ENCODE measurements around the gene PPM1H.

PPM1H gene

DNA sequence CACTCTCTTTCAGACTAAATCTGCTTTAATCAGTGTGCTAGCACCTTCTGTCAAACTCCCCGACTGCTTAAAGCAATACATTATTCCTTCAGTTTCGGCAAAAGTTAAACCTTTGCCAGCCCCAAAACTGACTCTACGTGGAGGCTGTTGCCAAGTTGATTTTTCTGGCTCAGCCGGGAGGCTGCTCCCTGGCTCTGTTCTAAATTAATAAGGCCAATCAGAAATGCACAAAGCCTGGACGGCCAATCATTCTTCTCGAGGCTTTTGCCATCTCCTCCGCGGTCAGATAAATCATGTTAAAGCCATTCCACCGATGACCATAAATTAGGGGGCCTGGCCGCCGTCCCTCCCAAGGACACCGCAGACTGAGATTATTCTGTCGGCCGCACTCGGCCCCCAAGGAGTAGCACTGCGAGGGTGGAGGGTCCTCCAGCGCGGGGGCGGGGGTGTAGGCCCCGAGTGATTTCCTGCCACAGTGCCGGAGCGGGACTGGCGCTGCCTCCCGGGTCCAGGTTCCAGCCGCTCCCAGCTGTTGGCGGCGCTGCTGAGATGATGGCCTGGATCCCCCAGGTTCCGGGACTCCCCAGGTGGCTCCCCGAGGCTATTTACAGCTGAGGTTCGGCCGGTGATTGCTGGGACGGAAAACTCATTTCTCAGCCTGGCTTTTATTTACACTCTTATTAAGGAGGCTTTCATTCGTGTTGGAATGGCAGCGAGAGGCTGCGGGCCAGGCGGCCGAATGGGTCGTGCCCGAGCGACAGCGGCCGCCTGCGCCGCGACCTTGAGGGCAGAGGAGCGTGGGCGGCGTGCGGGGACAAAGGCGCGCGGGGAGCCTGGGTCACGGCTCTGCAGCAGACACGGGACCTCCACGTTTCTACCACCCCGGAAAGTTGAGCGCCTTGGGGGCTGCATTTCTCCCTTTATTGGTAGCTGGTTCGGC lies 303.2 kb downstream of the PPM1H start:
- DNase-seq = peak; percentile 26

DNA sequence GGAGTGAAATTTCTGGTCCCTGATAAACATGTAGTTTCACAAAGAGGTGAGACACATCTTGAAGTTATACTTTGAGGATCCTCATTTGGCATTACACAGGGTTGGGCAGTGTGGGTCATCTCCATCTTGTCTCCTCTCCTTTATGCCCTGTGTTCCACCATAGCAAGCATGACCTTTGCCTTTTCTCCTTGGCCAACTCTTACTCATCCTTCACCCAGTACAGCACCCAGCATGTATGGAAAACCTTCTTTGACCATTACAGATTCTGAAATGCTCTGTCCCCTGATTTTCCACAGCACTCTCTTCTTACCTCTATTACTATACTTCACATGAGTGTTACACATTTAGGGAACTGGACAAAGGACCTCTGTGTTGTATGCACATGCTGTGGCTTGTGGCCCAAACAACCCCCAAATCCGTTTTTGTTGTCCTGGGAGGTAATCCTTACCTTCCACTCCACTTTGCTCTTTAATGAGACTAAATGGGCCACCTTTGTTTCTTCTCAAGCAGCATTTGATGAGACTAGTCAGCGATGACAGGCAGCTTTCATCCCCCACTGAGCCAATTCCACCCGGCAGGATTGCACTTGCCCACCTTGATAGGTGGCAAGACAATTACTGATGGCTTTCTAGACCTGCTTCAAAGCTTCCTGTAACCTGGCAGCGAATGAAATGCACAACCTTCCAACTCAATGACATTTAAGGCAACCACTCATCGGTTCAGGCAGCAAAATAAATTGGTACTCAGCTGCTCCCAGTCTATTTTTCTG lies 304.8 kb downstream of the PPM1H start:
- no peak for DNase-seq

DNA sequence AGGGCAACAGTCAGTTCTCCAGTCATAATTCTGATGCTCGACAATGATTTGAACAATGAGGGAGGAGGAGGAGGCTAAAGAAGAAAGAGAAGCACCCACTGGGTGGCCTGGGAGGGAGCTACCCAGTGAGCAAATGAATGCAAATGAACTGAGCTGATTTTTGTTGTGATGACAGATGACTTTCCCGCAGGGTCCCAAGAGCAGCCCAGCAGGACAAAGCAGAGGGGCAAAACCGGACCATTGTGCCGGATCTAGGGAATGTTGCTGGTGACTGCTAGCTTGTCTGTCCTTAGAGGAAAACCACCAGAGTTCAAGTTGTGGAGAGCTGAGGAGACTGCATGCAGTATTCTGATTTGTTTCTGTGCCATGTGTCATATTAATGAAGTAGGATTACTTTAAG lies 305.5 kb downstream of the PPM1H start:
- DNase-seq = no peak

DNA sequence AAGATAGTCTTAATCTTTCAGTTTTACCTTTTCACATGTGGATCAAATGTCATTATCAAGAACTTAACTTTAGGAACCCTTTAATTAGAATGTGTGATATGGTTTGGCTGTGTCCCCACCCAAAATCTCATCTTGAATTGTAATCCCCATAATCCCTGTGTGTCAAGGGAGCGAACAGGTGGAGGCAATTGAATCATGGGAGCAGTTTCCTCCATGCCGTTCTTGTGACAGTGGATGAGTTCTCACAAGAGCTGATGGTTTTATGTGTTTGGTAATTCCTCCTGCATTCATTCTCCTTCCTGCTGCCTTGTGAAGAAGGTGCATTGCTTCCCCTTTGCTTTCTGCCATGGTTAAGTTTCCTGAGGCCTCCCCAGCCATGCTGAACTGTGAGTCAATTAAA lies 307.8 kb downstream of the PPM1H start:
- DNase-seq = no peak

DNA sequence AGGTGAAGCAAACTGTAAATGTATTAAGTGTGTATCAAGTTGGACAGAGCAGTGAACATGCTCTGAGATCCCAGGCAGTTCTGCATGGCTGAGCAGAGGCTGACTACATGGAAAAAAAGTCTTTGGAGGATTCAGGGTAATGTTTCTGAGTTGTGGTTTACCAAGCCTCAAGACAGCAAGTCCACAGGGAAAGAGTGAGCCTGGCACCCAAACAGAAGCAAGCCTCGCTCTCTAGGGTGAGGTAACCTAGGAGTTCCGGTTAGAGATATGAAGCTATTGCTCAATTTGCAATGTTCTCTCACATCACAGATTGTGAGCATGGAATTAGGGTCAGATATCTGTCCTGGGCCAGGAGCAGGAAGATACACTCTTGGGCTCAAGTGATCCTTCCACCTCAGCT lies 309.7 kb downstream of the PPM1H start:
- no peak for DNase-seq

DNA sequence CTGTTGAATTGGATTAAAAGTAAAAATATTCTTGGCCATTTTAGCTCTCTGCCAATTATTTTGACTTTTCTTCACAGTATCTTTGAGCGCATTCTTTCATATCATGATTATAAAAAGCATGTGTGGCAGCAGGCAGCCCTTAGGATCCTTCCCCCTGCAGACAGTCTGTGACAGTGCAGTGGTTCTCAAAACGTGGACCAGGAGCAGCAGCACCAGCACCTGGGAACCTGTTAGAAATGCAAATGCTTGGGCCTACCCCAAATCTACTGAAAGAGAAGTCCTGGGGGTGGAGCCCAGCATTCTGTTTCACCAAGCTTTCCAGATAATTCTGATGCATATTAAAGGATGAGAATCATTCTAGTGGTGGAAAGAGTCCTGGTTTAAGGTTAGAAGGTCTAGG lies 312.8 kb downstream of the PPM1H start:
- no peak for DNase-seq

DNA sequence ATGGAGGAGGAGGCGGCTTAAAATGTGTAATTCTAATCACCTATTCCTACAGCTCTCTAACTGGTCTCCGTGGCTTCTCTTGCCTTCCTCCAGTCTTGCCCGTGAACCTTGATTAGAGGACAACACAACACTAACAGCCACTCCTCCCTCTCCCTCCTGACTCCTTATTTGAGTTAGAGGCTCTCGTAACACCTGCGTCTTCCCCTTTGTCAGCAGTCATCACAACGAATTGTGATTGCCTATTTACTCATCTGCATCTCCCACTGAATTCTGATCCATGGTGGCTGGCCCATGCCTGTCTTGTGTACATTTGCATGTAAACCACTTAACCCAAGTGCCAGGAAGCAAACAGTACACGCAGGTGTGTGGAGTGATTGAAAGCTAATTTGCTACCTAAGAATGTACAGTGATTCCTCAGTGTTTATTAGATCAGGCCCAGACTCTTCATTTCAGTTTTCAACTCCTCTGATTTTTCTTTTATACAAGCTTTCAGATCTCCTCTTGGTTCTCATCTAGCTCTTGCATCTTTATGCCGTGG lies 313.8 kb downstream of the PPM1H start:
- peak; percentile 95 for DNase-seq

DNA sequence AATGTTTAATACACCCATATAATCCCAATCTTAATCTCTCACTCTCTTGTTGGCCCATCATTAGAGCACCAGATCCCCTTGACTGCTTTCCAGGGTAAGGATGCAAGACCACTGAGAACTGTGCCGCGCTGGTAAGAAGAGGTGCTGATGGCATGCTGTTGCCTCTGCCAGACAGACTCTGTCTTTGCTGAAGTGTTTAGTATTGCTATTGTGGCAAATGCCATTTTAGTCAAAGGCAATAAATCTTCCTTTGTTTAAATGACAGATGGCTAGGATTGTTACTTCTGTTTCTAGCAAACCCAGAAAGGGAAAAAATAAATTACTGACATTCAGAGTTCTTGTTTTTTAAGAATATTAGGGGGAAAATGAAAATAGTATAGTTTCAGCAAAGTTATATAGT lies 316.0 kb downstream of the PPM1H start:
- no peak for DNase-seq

DNA sequence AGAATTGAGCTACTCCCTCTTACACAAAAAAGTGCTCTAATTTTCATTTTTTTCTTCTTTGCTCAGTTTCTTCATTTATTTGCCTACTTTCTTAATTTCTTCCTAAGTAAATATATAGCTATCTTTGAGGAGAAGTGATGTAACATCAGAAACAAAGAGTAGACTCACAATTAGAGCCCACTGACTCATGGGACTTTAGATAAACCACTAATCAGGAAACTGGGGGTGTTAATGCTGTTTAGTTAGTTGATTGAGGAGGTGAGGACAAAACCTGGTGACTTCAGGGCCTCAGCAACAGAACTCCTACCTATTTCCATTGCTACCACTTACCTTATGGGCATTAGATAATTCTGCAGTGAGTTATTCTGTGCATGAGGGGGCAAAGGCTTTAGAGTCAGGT lies 316.6 kb downstream of the PPM1H start:
- no peak for DNase-seq

DNA sequence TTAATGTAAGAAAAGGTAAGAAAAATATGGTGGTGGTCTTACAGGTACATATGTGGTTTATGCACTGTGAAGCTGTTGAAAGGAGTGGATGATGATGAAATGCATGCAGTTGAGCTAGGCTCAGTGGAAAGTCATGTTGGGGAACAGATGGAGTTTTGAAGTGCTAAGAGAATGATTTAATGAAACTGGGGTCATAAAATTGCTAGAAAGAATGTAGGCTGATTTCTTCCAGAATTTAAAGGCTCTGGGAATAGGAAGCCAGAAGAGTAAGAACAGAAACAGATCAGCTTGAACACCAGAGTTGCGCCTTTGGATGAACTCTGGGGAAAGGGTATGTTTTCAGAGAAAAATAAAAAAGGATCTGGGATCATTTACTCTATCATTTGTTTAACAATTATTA lies 321.9 kb downstream of the PPM1H start:
- no peak for DNase-seq

DNA sequence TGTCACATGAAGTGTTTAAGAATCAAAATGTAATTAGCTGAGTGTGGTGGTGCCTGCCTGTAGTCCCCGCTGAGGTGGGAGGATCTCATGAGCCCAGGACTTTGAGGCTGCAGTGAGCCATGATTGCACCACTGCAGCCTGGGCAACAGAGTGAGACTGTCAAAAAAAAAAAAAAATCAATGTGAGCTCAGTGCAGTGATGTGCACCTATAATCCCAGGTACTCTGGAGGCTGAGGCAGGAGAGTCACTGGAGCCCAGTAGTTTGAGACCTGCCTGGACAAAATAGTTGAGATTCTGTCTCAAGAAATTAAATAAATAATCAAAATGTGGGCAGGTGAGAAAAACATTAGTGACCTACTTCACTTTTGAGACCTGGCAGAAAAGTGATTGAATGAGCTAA lies 328.3 kb downstream of the PPM1H start:
- no peak for DNase-seq

DNA sequence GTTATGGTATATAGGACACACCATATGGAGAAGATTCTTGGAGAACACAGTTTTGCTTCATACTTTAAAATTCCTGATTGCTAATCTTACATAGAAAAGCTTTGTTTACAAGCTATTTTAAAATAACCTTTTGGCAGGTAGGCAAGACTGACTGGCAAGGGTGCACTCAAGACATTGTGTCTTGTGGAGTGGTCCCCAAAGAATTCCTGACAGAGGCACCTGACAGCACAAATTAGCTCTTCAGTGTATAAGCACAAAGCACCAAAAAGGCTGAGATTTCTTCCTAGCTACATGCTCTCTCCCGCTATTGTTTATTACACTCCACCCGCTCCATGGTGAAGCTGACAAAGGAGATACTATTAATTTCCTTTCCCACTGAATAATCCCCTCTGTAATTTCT lies 329.0 kb downstream of the PPM1H start:
- no peak for DNase-seq

DNA sequence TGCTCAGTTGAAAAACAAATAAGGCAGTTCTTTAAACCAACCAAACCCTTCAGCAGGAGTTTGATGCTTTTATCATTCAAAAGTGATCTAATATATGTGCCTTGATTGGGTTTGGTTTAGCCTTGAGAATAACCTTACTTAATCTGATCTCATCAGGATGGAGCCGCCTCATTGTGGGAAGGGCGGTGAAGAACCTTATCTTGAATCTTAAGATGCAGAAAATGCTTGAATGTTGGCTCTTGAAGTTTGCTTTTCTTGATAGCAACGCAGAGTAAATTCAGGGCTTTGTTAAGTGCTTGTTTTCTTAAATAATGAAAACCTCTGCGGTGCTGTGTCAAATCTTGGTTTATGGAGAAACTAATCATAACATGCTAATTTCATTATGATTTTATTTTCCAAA lies 330.1 kb downstream of the PPM1H start:
- DNase-seq = no peak

DNA sequence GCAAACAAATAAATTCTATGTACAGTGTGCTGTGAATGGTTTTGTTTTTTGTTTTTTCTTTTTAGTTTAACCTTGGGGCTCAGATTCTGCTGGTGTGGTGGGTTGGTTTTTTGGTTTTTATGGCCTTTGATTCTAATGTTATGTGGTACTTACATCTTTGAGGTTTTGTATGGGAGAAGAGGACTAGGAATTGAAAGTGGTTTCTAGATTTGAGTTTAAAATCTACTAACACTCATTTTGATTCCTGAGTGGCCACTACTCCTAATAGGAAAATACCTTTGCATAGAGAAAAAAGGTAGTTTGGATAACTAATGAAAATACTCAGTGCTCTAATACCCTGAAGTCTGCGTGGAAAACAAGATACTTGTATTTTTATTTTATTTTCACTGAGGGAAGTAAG lies 330.6 kb downstream of the PPM1H start:
- DNase-seq = no peak

DNA sequence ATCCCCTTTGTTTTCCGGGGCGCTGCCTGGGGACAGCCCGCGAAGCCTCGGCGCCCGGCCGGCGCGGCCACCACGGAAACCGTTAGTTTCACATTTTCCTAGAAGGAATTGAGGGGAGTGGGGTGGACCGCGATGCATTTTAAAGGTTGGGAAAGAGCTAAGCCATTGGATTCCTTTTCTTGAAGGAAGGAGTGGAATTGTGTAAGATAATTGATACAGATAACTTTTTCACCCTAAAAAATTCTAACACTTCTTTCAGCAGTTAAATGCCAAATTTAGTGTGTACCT lies 331.2 kb downstream of the PPM1H start:
- DNase-seq = no peak

DNA sequence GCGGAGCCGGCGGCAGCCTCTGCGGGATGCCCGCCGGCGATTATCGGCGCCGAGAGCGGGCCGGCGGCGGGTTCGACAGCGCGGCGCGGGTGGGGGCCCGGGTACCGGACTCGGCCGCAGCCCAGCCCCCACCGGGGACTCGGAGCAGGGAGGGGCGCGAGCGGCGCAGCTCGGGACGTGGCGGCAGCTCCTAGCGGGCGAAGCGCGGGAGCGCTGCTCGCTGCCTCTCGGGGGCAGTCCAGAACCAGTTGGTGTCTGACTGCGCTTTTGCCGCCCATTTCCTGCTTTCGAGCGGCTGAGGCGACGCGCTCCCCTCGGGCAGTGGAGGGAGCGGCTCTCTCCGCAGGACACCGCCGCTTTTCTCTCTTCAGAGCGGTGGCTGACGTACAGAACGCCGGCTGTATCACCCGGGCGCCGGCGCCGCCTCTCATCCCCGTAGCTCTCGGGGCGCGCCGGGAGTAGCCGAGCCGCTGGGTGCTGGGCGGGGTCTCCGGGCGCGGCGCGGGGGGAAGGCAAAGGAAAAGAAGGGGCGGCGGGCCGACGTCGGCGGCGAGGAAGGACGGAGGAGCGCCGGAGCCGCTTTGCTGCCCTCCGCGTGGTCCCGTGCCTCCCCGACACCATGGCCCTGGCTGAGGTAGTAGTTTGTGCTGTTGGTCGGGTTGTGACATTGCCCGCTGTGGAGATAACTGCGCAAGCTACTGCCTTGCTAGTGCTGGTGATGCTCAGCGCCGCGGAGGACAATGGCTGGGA lies 331.7 kb downstream of the PPM1H start:
- DNase-seq = peak; percentile 88

DNA sequence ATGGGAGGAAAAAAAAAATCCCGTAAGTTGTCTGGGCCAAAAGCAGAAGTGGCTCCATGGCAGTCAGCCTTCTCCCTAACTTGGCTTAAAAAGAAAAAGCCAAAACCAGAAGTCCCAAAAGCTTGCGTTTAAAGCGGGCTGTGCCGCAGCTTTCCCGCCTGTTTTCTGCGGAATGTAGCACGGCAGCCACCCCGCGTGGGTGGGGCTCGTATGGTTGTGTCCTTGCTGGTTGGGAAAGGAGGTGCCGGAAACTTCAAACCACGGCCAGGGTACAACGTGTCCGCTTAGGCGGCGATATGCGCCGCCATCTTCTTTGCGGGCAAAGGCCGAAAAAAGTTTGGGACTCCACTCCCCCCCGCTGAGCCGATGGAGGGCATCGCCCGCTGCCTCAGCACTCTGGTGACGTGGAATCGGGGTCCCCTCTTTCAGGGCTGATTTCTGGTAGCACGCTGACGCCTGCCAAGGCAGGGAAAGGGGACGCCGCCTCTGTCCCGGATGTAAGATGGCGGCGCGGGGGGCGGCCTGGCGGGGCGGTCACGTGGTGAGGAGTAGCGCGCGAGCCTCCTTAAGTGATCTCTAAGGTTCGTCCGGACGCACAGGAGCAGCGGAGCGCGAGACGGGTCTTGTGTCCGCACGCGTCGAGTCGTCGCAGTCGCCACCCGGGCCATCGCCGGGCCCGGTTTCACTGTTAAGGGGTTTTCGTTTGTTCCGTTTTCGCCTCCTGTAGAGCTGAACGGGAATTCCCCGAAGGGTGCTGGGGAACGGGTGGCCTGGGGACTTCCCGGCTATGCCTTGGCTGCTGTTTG lies 332.5 kb downstream of the PPM1H start:
- peak; percentile 94 for DNase-seq

DNA sequence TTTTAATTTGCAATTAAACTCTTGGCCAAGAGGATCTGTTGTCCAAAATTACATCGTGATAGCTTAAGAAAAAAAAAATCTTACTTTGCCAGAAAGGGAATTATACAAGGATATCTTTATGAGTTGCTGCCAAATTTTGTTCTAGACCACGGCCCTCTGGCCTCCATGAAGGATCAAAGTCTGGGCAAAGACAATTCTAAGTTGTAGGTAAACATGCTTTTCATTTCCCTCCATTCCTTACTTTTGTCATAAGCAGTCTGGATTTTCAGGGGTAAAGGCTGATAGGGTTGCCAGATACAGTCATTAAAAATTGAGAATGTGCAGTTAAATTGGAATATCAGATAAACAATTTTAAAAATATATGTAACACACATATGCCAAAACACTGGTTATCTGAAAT lies 333.2 kb downstream of the PPM1H start:
- DNase-seq = no peak

DNA sequence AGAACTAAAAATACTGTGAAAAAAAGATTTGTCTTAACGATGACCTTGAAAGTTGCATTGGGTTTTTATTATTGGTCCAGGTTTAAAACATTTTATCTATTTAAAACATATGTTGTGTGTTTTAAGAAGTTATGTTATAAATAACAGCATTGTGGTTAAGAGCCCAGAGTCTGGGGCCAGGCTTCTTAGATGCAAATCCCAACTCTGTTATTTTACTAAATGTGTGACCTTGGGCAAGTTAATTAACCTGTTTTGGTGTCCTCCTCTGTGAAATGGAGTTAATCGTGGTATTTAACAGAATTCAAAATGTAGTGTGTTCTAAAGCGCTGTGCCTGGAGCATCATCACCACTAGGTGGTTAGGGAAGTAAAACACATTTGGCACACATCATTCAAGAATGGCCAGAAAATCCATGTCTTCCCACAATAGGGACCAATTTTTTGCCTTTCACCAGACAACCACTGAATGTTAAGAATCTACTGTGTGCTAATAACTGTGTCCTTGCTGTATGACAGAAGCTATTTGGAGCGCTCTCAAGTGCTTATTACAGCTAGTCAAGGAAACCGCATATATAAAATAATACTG lies 335.0 kb downstream of the PPM1H start:
- no peak for DNase-seq

DNA sequence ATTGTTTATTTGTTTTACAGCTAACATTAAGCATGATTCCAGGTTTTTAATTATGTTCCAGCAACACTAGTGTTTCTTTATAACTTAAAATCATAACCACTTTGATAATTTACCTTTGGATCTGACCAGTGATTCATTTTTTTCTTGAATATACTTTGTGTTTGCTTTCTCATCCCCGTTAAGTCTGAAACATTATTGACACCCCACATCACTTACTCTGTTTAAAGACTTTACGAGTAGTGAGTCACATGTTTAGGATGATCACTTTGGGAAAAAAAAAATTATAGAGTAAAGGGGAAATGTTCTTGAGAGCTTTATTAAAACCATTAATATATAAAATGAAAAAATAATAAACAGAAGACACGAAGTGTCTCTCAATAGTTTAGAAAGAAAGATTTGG lies 336.1 kb downstream of the PPM1H start:
- no peak for DNase-seq

DNA sequence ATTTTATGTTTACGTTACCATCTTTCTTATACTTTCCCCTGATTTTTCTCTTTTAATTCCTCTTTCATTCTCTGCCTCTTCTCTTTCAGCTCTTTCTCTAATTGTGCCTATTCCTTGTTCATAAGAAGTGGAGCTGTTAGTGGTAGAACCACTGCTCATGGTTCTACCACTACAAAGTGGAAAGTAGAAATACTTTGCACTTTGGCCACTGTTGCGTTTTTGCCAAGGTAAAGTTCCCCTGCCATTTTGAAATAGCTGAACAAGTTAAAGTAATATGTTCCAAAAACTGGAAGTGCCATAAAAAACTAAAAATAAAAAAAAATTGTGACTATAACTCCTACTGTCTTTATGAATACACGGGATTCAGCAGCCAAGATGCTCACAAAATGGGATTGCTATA lies 337.7 kb downstream of the PPM1H start:
- DNase-seq = no peak
